Measurements from ENCODE around the gene PTCRA. TPM values are rescaled to one million over a fixed set of nuclear protein-coding genes. Genes with fewer than 3 reads are reported as not detected.

The PTCRA gene, protein sequence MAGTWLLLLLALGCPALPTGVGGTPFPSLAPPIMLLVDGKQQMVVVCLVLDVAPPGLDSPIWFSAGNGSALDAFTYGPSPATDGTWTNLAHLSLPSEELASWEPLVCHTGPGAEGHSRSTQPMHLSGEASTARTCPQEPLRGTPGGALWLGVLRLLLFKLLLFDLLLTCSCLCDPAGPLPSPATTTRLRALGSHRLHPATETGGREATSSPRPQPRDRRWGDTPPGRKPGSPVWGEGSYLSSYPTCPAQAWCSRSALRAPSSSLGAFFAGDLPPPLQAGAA
- total RNA-seq (2014; rRNA removed; shearing (Covaris generic)) (not detected in 2 replicates), polyA plus RNA-seq (2016; fragmentation: Nextera tagmentation; extraction: Ambion mirVana) (0.30 TPM in 1 of 2 replicates, not detected in the other)
- long read RNA-seq: 0 reads

DNA sequence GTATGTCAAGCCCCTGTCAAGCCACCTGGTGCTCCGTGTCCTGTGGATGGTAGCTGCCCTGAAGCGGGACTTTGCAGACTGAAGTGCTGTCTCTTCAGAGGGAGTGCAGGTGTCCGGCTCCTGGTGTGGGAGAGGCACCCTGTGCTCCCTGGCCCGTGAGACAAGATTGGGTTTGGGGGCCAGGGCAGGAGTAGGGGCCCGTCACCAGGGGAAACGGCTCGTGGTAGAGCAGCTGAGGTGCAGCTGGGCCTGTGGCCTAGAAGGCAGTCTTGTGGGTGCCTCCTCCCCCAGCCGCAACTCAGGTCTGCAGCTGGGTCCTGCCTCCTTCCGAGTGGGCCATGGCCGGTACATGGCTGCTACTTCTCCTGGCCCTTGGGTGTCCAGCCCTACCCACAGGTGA, at the start of gene PTCRA:
PTCRA (plus strand) TSS at position 322 of the 400 bp plus-strand sequence; CDS start at position 339, 17 bp downstream.
- no peak within 1 kb of the TSS for H3K27ac Mint-ChIP-seq
- TF ChIP-seq, protein P1, sequence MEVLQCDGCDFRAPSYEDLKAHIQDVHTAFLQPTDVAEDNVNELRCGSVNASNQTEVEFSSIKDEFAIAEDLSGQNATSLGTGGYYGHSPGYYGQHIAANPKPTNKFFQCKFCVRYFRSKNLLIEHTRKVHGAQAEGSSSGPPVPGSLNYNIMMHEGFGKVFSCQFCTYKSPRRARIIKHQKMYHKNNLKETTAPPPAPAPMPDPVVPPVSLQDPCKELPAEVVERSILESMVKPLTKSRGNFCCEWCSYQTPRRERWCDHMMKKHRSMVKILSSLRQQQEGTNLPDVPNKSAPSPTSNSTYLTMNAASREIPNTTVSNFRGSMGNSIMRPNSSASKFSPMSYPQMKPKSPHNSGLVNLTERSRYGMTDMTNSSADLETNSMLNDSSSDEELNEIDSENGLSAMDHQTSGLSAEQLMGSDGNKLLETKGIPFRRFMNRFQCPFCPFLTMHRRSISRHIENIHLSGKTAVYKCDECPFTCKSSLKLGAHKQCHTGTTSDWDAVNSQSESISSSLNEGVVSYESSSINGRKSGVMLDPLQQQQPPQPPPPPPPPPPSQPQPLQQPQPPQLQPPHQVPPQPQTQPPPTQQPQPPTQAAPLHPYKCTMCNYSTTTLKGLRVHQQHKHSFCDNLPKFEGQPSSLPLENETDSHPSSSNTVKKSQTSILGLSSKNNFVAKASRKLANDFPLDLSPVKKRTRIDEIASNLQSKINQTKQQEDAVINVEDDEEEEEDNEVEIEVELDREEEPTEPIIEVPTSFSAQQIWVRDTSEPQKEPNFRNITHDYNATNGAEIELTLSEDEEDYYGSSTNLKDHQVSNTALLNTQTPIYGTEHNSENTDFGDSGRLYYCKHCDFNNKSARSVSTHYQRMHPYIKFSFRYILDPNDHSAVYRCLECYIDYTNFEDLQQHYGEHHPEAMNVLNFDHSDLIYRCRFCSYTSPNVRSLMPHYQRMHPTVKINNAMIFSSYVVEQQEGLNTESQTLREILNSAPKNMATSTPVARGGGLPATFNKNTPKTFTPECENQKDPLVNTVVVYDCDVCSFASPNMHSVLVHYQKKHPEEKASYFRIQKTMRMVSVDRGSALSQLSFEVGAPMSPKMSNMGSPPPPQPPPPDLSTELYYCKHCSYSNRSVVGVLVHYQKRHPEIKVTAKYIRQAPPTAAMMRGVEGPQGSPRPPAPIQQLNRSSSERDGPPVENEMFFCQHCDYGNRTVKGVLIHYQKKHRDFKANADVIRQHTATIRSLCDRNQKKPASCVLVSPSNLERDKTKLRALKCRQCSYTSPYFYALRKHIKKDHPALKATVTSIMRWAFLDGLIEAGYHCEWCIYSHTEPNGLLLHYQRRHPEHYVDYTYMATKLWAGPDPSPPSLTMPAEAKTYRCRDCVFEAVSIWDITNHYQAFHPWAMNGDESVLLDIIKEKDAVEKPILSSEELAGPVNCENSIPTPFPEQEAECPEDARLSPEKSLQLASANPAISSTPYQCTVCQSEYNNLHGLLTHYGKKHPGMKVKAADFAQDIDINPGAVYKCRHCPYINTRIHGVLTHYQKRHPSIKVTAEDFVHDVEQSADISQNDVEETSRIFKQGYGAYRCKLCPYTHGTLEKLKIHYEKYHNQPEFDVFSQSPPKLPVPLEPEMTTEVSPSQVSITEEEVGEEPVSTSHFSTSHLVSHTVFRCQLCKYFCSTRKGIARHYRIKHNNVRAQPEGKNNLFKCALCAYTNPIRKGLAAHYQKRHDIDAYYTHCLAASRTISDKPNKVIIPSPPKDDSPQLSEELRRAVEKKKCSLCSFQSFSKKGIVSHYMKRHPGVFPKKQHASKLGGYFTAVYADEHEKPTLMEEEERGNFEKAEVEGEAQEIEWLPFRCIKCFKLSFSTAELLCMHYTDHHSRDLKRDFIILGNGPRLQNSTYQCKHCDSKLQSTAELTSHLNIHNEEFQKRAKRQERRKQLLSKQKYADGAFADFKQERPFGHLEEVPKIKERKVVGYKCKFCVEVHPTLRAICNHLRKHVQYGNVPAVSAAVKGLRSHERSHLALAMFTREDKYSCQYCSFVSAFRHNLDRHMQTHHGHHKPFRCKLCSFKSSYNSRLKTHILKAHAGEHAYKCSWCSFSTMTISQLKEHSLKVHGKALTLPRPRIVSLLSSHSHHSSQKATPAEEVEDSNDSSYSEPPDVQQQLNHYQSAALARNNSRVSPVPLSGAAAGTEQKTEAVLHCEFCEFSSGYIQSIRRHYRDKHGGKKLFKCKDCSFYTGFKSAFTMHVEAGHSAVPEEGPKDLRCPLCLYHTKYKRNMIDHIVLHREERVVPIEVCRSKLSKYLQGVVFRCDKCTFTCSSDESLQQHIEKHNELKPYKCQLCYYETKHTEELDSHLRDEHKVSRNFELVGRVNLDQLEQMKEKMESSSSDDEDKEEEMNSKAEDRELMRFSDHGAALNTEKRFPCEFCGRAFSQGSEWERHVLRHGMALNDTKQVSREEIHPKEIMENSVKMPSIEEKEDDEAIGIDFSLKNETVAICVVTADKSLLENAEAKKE (CRISPR knock-in tag; IDR thresholded peaks at IDR 0.05): no peak
- TF ChIP-seq, protein P2, sequence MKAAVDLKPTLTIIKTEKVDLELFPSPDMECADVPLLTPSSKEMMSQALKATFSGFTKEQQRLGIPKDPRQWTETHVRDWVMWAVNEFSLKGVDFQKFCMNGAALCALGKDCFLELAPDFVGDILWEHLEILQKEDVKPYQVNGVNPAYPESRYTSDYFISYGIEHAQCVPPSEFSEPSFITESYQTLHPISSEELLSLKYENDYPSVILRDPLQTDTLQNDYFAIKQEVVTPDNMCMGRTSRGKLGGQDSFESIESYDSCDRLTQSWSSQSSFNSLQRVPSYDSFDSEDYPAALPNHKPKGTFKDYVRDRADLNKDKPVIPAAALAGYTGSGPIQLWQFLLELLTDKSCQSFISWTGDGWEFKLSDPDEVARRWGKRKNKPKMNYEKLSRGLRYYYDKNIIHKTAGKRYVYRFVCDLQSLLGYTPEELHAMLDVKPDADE (IDR thresholded peaks at IDR 0.05): no peak
- no peak for TF ChIP-seq CREB1 (CRISPR knock-in tag; IDR thresholded peaks at IDR 0.05; ENCODE audit: low read depth)
- TF ChIP-seq, protein P3, sequence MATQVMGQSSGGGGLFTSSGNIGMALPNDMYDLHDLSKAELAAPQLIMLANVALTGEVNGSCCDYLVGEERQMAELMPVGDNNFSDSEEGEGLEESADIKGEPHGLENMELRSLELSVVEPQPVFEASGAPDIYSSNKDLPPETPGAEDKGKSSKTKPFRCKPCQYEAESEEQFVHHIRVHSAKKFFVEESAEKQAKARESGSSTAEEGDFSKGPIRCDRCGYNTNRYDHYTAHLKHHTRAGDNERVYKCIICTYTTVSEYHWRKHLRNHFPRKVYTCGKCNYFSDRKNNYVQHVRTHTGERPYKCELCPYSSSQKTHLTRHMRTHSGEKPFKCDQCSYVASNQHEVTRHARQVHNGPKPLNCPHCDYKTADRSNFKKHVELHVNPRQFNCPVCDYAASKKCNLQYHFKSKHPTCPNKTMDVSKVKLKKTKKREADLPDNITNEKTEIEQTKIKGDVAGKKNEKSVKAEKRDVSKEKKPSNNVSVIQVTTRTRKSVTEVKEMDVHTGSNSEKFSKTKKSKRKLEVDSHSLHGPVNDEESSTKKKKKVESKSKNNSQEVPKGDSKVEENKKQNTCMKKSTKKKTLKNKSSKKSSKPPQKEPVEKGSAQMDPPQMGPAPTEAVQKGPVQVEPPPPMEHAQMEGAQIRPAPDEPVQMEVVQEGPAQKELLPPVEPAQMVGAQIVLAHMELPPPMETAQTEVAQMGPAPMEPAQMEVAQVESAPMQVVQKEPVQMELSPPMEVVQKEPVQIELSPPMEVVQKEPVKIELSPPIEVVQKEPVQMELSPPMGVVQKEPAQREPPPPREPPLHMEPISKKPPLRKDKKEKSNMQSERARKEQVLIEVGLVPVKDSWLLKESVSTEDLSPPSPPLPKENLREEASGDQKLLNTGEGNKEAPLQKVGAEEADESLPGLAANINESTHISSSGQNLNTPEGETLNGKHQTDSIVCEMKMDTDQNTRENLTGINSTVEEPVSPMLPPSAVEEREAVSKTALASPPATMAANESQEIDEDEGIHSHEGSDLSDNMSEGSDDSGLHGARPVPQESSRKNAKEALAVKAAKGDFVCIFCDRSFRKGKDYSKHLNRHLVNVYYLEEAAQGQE (IDR thresholded peaks at IDR 0.05; ENCODE audit: unreplicated experiment): no peak

More for the DNA sequence above, at the start of gene PTCRA:
- Histone ChIP-seq H4K20me1 (replicated peaks; ENCODE audit: insufficient read depth) (no peaks in the 10 kb centered on the region), H3K4me2 (no peak within 1 kb of the TSS), H3K27ac (ENCODE audit: low read depth) (no peak within 1 kb of the TSS), H3K79me2 (replicated peaks; ENCODE audit: insufficient read depth) (no peaks in the 10 kb centered on the region), H3K36me3 (ENCODE audit: insufficient read depth) (no peaks in the 10 kb centered on the region), H3K4me3 (no peak within 1 kb of the TSS), H3F3A (replicated peaks; ENCODE audit: low read depth) (peaks cover 3% of the 10 kb centered on the region; the same call in 1 of the 2 replicates), H3K4me1 (ENCODE audit: insufficient read depth) (no peaks in the 10 kb centered on the region; the same call in 1 of the 2 replicates), H2AFZ (no peak within 1 kb of the TSS), H3K27me3 (ENCODE audit: insufficient read depth) (no peaks in the 10 kb centered on the region), H3K9me2 (ENCODE audit: insufficient read depth) (no peaks in the 10 kb centered on the region)
- no peaks in the 10 kb centered on the region for H3K36me3 Mint-ChIP-seq (ENCODE audit: low read depth)
- no peaks in the 10 kb centered on the region for H3K9me3 Mint-ChIP-seq
- ATAC-seq (no peak), DNase-seq (ENCODE audit: low spot score) (no peak)
- no peaks in the 10 kb centered on the region for H3K4me1 Mint-ChIP-seq
- no peak within 1 kb of the TSS for H3K4me3 Mint-ChIP-seq
- peaks cover 8% of the 10 kb centered on the region for H3K27me3 Mint-ChIP-seq (ENCODE audit: insufficient read depth, low read depth, poor library complexity)
